Heart left ventricle (tissue), 16 donors: ENCODE data around the gene TNS4. TPM values are rescaled to one million over a fixed set of nuclear protein-coding genes. Genes with fewer than 3 reads are reported as not detected.

Experiments
- ATAC-seq, 4 donors: fragments of 200-7000 bp; cut with Tn5 transposase; one replicate each; pipeline ENCODE4 v1.9.1; 2020 to 2022; ENCODE audit warnings: moderate library complexity in 4 of 4, mild to moderate bottlenecking in 3 of 4, moderate number of reproducible peaks in 1 of 4
- DNase-seq, 5 donors: peaks; one replicate each; pipeline ENCODE4 v3.0.0-alpha.2; 2020
- H3K27ac ChIP-seq, 12 donors: fragments of 200-600 bp; sonication (generic) in 4 of 12; one replicate each; pipeline versions ENCODE4 v1.5.0 to v1.8.0; 2016 to 2022; ENCODE audit warnings: mild to moderate bottlenecking in 2 of 12
- H3K27me3 ChIP-seq, 9 donors: fragments of 200-600 bp; sonication (generic) in 2 of 9; one replicate each; pipeline versions ENCODE4 v1.5.1 to v1.8.0; 2016 to 2022; ENCODE audit warnings: mild to moderate bottlenecking in 3 of 9
- H3K36me3 ChIP-seq, 9 donors: fragments of 200-600 bp; sonication (generic) in 2 of 9; one replicate each; pipeline versions ENCODE4 v1.5.0 to v1.8.0; 2018 to 2022; ENCODE audit warnings: mild to moderate bottlenecking in 2 of 9
- H3K4me1 ChIP-seq, 12 donors: fragments of 200-600 bp; sonication (generic) in 4 of 12; one replicate each; pipeline versions ENCODE4 v1.5.0 to v1.8.0; 2016 to 2022; ENCODE audit warnings: mild to moderate bottlenecking in 3 of 12
- H3K4me3 ChIP-seq, 12 donors: fragments of 200-600 bp; sonication (generic) in 4 of 12; one replicate each; pipeline versions ENCODE4 v1.5.0 to v1.8.0; 2017 to 2022; ENCODE audit warnings: mild to moderate bottlenecking in 9 of 12, moderate library complexity in 4 of 12
- H3K9me3 ChIP-seq, 12 donors: fragments of 200-600 bp; sonication (generic) in 4 of 12; one replicate each; pipeline versions ENCODE4 v1.5.0 to v1.8.0; 2016 to 2022; ENCODE audit warnings: mild to moderate bottlenecking in 1 of 12
- POLR2A ChIP-seq, 2 donors: fragments of 450-650 bp; IDR thresholded peaks; one replicate each; pipeline ENCODE4 v1.6.1; 2017; ENCODE audit warnings: antibody characterized with exemption in 2 of 2, mild to moderate bottlenecking in 2 of 2, moderate library complexity in 2 of 2
- WGBS, 4 donors: extraction: QIAGEN DNeasy Blood & Tissue Kit in 2 of 4; methylation state at CpG; one replicate each; pipeline versions ENCODE4 v1.1.5 to v1.1.7; 2013 to 2018; 5-methylcytosine and 5-hydroxymethylcytosine counted together
- intact Hi-C, 10 donors: fragments of 100-400 bp; cut with DNase I; formaldehyde crosslinking; loops; one replicate each; pipeline versions ENCODE4 v1.11.1 to v1.14.2; 2022
- polyA plus RNA-seq, 2 donors: library from polyadenylated mRNA; stranded (reverse); fragments of 200-250 nt; gene quantifications; one replicate each; pipeline ENCODE4 v1.2.3, GENCODE V29; 2013
- total RNA-seq, 9 donors: library from RNA; depleted of rRNA in 2 of 9; stranded (reverse); fragments of >200 nt in 2 of 9; fragmentation: NEBNext Ultra II Directional in 3 of 9; extraction: Animal tissue kit (Norgen Biotek cat#: 25700) in 3 of 9; gene quantifications; one replicate each; pipeline versions ENCODE4 v1.1.0 to v1.2.4, GENCODE V29; 2016 to 2023
- TF ChIP-seq, protein P1 (sequence below), 12 donors: fragments of 200-600 bp; sonication (generic) in 4 of 12; IDR thresholded peaks; one replicate each; pipeline versions ENCODE4 v1.5.0 to v1.8.0; 2018 to 2022; ENCODE audit warnings: antibody characterized with exemption in 12 of 12, mild to moderate bottlenecking in 5 of 12
- donor health status: ischemic (EF 13 %, LVEDD 7.1; RV severe dilation, severe dysfunction).
- donor health status: healthy with polysubstance abuse.
- donor health status: DM: no; HTN: yes; CAD: no.
- donor health status: DM: no; HTN: no; CAD: no.
- donor health status: ischemic (EF 25% LVEDD 6.9; RV normal size, moderate dysfunction).
- donor health status: ischemic (EF 25% LVEDD 5.7; RV mildly dilated, moderate dysfunction).
- donor health status: healthy.
- donor health status: DM: yes; HTN: yes; CAD: no.
- donor health status: ischemic (EF 35%, LVEDD 5.7; RV mildly dilated, moderate dysfunction).
- donor health status: nonischemic (EF 11% LVEDD 7.7; RV severe dilation, severe dysfunction).
- donor health status: DM: yes; HTN: yes; CAD: no.
- donor health status: PGD.
- donor health status: ischemic (EF 29% LVEDD 5.4; RV normal size, mild dysfunction).
- donor health status: nonischemic (EF 23%, LVEDD 6.1; RV moderate dilation, normal function).

The TNS4 gene
- total and polyA plus RNA-seq, 11 donors, result 0.16 to 0.91 TPM; not detected in 9

DNA sequence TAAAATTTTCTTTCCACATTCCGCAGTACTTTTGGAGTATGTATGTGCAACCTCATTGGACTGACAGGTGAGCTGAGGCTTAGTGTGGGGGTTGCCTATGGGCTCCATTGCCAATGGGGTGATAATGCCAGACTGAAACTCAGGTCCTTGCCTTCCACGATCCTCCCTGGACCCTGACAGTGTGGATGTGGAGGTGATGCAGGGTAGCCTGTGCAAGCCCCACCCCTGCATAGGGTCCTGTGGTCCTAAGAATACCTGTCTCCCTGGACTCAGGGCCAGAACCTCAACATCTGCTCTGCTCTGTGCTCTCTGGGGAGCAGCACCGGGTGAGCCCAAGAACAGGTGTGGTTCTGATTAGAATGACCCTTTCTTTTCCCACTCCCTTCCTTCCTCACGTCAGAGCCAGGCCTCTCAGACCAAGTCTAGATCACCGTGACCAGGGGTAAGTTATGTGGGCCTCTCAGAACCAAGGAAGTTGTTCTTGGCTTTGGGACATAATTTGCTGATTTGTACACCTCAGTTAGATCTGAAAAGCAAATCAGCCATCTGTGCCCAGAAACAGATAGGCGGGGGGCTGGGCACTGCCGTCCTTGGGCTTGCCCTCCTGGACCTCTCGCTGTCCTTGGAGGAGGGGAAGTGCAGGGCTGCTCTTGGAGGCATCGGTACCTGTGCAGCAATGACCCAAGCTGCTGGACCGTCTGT lies 8.4 kb upstream of the TNS4 start:
- Histone ChIP-seq H3K27me3 (peaks cover 0 to 2% (median 0%) of the 10 kb centered on the region in 9 donors), H3K27ac (no peak overlapping the region), H3K4me1 (peaks cover 0 to 10% (median 1%) of the 10 kb centered on the region in 12 donors), H3K36me3 (no peaks in the 10 kb centered on the region), H3K4me3 (no peak overlapping the region), H3K9me3 (no peaks in the 10 kb centered on the region)
- peak in 1 of 5 donors; percentile 18 for DNase-seq
- TF ChIP-seq, protein P1, sequence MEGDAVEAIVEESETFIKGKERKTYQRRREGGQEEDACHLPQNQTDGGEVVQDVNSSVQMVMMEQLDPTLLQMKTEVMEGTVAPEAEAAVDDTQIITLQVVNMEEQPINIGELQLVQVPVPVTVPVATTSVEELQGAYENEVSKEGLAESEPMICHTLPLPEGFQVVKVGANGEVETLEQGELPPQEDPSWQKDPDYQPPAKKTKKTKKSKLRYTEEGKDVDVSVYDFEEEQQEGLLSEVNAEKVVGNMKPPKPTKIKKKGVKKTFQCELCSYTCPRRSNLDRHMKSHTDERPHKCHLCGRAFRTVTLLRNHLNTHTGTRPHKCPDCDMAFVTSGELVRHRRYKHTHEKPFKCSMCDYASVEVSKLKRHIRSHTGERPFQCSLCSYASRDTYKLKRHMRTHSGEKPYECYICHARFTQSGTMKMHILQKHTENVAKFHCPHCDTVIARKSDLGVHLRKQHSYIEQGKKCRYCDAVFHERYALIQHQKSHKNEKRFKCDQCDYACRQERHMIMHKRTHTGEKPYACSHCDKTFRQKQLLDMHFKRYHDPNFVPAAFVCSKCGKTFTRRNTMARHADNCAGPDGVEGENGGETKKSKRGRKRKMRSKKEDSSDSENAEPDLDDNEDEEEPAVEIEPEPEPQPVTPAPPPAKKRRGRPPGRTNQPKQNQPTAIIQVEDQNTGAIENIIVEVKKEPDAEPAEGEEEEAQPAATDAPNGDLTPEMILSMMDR (IDR thresholded peaks at IDR 0.05), result no peak
- TF ChIP-seq POLR2A (IDR thresholded peaks at IDR 0.05), result no peak
- WGBS, 4 donors, result 73 to 84% (median 80%) methylated on average over 5 to 10 of the region's 10 CpGs
- peak; percentile 42 to 75 (median 54) for ATAC-seq
- intact Hi-C loops, result no loop called here

DNA sequence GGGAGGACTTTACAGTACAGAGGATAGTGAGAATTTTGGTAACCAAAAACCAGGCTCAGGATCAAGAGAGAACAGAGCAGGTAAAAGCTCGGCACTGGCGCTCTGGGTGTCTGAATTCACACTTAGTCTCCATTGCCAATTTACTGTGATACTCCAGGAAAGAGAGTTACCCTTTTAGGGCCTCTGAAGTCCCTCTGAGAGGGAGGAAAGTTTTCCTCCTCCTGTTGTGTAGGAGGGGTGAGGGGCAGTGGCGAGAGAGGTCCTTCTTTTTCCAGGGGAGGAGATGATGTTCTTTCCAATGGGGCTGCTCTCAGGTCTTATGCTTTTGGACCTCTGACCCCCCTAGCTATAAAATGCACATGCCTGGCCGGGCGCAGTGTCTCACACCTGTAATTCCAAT lies 5.4 kb upstream of the TNS4 start:
- no peaks in the 10 kb centered on the region for H3K36me3 ChIP-seq
- H3K4me1 ChIP-seq, result peaks cover 0 to 10% (median under 1%) of the 10 kb centered on the region in 12 donors
- no peaks in the 10 kb centered on the region for H3K27me3 ChIP-seq
- H3K4me3 ChIP-seq, result no peak overlapping the region
- TF ChIP-seq, protein P1 (IDR thresholded peaks at IDR 0.05), result no peak
- H3K27ac ChIP-seq, result no peak overlapping the region
- WGBS, 4 donors, result 86 to 93% (median 88%) methylated on average over 5 of the region's 5 CpGs
- DNase-seq (peak in 1 of 5 donors; percentile 5), ATAC-seq (no peak)
- intact Hi-C loops, result no loop called here
- H3K9me3 ChIP-seq, result peaks cover 0 to 10% (median 0%) of the 10 kb centered on the region in 12 donors

- no peak overlapping the region for H3K27ac ChIP-seq
- WGBS, 4 donors, result 95 to 100% (median 98%) methylated on average over 2 of the region's 2 CpGs
- no peak for ATAC-seq
- no peaks in the 10 kb centered on the region for H3K27me3 ChIP-seq
- TF ChIP-seq, protein P1 (IDR thresholded peaks at IDR 0.05), result no peak
- no peak for TF ChIP-seq POLR2A (IDR thresholded peaks at IDR 0.05)
- no peaks in the 10 kb centered on the region for H3K36me3 ChIP-seq
- H3K4me1 ChIP-seq, result peaks cover 3 to 19% (median 13%) of the 10 kb centered on the region in 12 donors
- H3K4me3 ChIP-seq, result no peak overlapping the region
- peaks cover 0 to 10% (median 0%) of the 10 kb centered on the region in 12 donors for H3K9me3 ChIP-seq
- intact Hi-C loops, result no loop called here
- DNase-seq, result no peak
Observed at GRCh38 chr17:40503154-40503553, 1.7 kb upstream of the TNS4 start.

DNA sequence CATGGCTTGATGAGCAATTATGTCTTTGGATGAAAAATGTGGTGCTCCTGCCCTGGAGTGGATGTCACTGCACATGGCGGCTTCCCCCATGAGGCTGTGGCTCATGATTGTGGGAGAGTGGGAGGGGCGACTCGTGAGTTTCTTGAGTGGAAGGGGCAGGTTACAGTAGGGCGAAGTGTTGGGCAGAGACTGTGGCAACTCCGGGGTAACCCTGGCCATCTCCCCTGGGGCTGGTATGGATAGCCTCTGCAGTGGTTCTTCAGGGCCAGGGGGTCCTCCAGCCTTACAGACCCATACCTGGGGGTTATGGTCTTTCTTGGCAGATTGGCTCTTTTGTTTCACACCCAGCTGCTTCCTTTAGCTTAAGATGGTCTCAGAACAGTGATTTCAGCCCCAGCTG lies 1.3 kb upstream of the TNS4 start:
- WGBS, 4 donors, result 95 to 98% (median 97%) methylated on average over 5 of the region's 5 CpGs
- Histone ChIP-seq H3K27me3 (no peaks in the 10 kb centered on the region), H3K27ac (no peak overlapping the region), H3K4me3 (no peak overlapping the region), H3K36me3 (no peaks in the 10 kb centered on the region), H3K9me3 (peaks cover 0 to 10% (median 0%) of the 10 kb centered on the region in 12 donors), H3K4me1 (peaks cover 3 to 19% (median 13%) of the 10 kb centered on the region in 12 donors)
- no peak for DNase-seq
- intact Hi-C loops, result no loop called here
- TF ChIP-seq, protein P1 (IDR thresholded peaks at IDR 0.05), result no peak
- no peak for TF ChIP-seq POLR2A (IDR thresholded peaks at IDR 0.05)
- ATAC-seq, result no peak
